GM19193 (cell line): ENCODE data around the gene PRKAA1.

Experiments used
- POLR2A ChIP-seq: IDR thresholded peaks from 4 replicates; pipeline ENCODE4 v1.6.1; 2011; ENCODE audit not compliant: insufficient read depth, insufficient read length; ENCODE audit errors: extremely low read depth

Gene PRKAA1

DNA sequence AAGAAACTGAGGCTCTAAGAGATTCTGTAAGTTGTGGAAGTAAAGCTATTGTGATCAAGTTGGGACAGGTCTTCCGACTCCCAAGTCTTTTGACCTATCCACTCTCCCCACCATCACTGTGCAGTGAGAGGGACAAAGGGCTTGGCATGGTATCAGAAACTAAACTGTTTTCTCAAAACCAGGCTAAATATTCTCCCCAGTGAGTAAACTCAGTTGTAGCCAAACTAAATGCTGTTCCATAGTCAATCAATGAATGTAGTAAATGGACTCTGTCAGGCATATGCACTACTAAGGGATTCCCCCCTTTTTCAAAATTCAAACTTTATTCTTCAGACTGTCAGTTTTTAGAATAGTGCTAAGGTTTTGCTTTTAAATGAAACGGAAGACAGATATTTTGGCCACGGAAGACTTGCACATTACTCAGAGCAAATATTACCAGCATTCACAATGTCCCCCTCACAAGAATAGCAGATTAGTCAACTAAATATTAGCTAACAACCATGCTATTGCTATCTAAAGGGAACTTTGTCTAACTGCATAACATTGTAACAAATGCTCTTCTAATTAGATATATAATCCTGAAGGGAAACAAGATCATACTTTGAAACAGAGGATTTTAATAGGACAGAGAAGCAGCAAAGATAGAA, 7.1 kb downstream of the PRKAA1 start:
- TF ChIP-seq POLR2A = no peak

DNA sequence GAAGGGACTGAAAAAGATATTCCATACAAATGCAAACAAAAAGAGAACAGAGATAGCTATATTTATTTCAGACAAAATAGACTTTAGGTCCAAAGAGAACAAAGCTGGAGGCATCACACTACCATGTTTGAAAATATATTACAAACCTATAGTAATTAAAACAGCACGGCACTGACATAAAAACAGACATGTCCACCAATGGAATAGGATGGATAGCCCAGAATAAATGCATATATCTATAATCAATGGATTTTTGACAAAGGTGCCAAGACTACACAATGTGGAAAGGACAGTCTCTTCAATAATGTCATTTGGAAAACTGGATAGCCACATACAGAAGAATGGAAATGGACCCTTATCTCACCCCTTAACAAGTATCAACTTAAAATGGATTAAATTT, 10.2 kb downstream of the PRKAA1 start:
- no peak for TF ChIP-seq POLR2A

GRCh38 chr5:40784916-40785315, 13.3 kb downstream of the PRKAA1 start:
- TF ChIP-seq POLR2A = no peak

DNA sequence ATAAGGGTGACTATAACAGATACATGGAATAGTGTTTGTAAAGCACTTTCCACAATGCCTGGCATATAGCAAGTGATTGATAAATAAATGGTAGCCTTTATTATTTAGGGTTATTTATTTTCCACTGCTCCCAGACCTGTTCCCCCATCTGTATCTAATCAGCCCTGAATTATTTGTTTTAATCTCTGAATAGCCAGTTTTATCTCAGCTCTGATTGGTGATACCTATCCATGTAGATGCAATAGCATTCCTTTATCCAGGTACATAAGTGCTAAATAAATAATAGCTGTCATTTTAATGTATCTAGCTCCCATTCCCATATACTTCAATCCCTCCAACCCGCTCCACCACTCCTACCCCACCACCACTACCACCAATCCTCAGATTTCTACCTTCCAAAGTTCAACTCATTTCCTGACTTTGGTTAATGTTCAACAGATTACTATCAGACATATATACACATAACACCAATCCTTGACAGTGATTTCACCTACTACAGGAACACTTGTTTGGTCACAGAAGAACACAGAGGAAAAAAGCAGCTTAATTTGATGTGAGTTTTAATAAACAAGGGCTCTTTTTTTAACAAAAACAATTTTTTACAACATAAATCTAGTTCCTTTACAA, 14.0 kb downstream of the PRKAA1 start:
- TF ChIP-seq POLR2A = no peak

- no peak for TF ChIP-seq POLR2A
These were observed 16.2 kb downstream of the PRKAA1 start for GRCh38 chr5:40781843-40782409.

- no peak for TF ChIP-seq POLR2A
These were observed 17.3 kb downstream of the PRKAA1 start for GRCh38 chr5:40780858-40781257.

DNA sequence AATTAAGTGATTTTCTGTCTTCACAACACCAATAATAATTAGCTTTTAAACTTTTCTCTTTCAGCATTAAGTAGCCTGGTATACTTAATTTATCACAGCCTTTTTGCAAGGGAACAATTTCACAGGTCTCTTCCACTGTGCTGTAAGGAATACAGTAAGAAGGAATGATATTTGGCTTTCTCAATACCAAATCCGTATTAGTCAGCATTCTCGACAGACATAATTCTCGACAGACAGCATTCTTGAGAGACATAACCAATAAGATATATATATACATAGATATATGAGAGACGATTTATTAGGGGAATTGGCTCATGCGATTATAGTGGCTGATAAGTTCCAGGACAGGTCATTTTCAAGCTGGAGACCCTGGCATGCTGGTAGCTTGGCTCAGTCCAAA, 18.0 kb downstream of the PRKAA1 start:
- no peak for TF ChIP-seq POLR2A

DNA sequence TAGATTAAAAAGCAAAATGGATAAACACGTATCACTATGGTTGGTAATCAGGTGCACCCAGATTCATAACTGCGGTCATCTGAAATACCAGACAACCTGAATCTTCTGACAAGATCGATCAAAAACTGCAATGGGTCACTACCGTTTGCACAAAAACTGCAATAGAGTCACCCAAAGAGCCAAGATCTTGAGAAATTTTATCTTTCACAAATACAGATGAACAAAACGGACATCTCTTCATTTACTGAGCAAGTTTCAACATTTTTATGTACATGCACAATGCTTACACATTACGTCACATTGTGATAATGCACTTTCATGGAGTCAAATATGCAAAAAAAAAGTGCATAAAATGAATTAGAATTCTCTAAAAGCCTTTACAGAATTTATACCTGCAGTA, 18.6 kb downstream of the PRKAA1 start:
- no peak for TF ChIP-seq POLR2A

GRCh38 chr5:40778133-40778532, 20.0 kb downstream of the PRKAA1 start:
- no peak for TF ChIP-seq POLR2A

- TF ChIP-seq POLR2A = no peak
These were observed 21.6 kb downstream of the PRKAA1 start for GRCh38 chr5:40776658-40776977.

GRCh38 chr5:40775846-40776657, 22.1 kb downstream of the PRKAA1 start:
- no peak for TF ChIP-seq POLR2A

- no peak for TF ChIP-seq POLR2A
These were observed 22.9 kb downstream of the PRKAA1 start for GRCh38 chr5:40775085-40775845.

GRCh38 chr5:40774623-40775022, 23.6 kb downstream of the PRKAA1 start:
- TF ChIP-seq POLR2A = no peak

GRCh38 chr5:40770764-40771163, 27.4 kb downstream of the PRKAA1 start:
- no peak for TF ChIP-seq POLR2A

GRCh38 chr5:40762705-40763104, 35.5 kb downstream of the PRKAA1 start:
- TF ChIP-seq POLR2A = no peak

DNA sequence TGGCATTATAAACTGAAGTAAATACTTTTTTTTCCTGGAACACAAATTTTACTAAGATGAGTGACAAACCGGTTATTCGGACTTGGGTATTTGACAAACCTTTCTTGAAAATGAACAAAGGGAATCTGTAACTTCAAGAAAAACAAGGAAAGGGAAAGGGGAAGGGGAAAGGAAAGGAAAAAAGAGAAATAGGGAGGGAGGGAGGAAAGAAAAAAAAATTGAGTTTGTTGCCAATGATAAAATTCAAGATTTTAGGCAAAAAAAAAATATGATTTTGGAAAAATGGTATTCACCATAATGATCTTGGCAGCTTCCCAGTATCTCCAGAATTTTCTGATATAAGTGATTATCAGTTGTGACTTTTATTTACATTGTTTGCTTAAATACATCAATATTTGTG, 40.8 kb downstream of the PRKAA1 start:
- no peak for TF ChIP-seq POLR2A
